Activated CD8-positive, alpha-beta T cell treated with anti-CD3 and anti-CD28 coated beads for 36 hours (primary cell): ENCODE results near the gene MMS19. TPM values are rescaled to one million over a fixed set of nuclear protein-coding genes. Genes with fewer than 3 reads are reported as not detected.
"Not testable (repeated sequence)": the region's sequence is repeated elsewhere in the genome, so short reads cannot be mapped to it uniquely, and the experiment has no call there.

Source experiments
- ATAC-seq: fragments of 200-7000 bp; cut with Tn5 transposase; one replicate; pipeline ENCODE4 v1.10.0; 2021; ENCODE audit warnings: mild to moderate bottlenecking, moderate library complexity
- CTCF ChIA-PET: fragments of 350-600 bp; sonication (Branson Sonifier 250); formaldehyde crosslinking; loops from one replicate; lab custom pipeline; 2021; ENCODE audit warnings: antibody characterized with exemption; lab: Charles Lee
- POLR2A ChIA-PET: fragments of 350-600 bp; sonication (Branson Sonifier 250); formaldehyde crosslinking; loops from one replicate; lab custom pipeline; 2021; ENCODE audit warnings: antibody characterized with exemption; lab: Charles Lee
- DNase-seq: peaks from one replicate; pipeline ENCODE4 v3.0.0-alpha.2; 2020
- H3K27ac Mint-ChIP-seq: one replicate; pipeline ENCODE4 v1.8.0; 2021; ENCODE audit warnings: mild to moderate bottlenecking, mixed read lengths
- H3K27me3 Mint-ChIP-seq: one replicate; pipeline ENCODE4 v1.8.0; 2021; ENCODE audit warnings: mixed read lengths
- H3K36me3 Mint-ChIP-seq: one replicate; pipeline ENCODE4 v1.8.0; 2021; ENCODE audit warnings: low read depth, mixed read lengths
- H3K4me1 Mint-ChIP-seq: one replicate; pipeline ENCODE4 v1.8.0; 2021; ENCODE audit warnings: low read depth, mixed read lengths
- H3K4me3 Mint-ChIP-seq: one replicate; pipeline ENCODE4 v1.8.0; 2021; ENCODE audit warnings: mild to moderate bottlenecking, moderate library complexity, mixed read lengths
- H3K9me3 Mint-ChIP-seq: one replicate; pipeline ENCODE4 v1.8.0; 2021; ENCODE audit warnings: mixed read lengths
- CTCF ChIP-seq: fragments of 200-600 bp; IDR thresholded peaks from one replicate; pipeline ENCODE4 v1.8.0; 2022; ENCODE audit warnings: antibody characterized with exemption, mild to moderate bottlenecking
- intact Hi-C: fragments of 100-400 bp; cut with micrococcal nuclease; formaldehyde crosslinking; loops from one replicate; pipeline ENCODE4 v1.10.0; 2022
- total RNA-seq, 2 experiments: library from RNA; stranded (reverse); gene quantifications; one replicate each; pipeline ENCODE4 v1.2.3, GENCODE V29; 2021

MMS19 gene
- total RNA-seq, 2 experiments from 2014 or later, result 107 to 108 TPM

GRCh38 chr10:97427571-97428179 lies 70.5 kb downstream of the MMS19 start:
- intact Hi-C loops, result loop anchor here (2.0 kb wide), 1 partner anchor 21 kb away; no protein-coding TSS in a partner anchor
- no peak for TF ChIP-seq CTCF
- H3K27ac Mint-ChIP-seq, result peak overlapping the region; percentile 99
- ATAC-seq (peak; percentile 11), DNase-seq (peak; percentile 58)
- ChIA-PET POLR2A (interaction anchor here (0.6 to 2.7 kb wide), 11 partner anchors 9 to 27 kb away, joined by 3 to 22 read pairs (median 6); partner anchors contain the start of gene RRP12), CTCF (interaction anchor here (1.3 to 3.2 kb wide), 6 partner anchors 14 to 26 kb away, joined by 4 to 17 read pairs (median 6); partner anchors contain the start of gene RRP12)
- peaks cover 66% of the 10 kb centered on the region for H3K36me3 Mint-ChIP-seq
- H3K4me1 Mint-ChIP-seq, result peaks cover 37% of the 10 kb centered on the region
- H3K27me3 Mint-ChIP-seq, result peaks cover 2% of the 10 kb centered on the region
- H3K4me3 Mint-ChIP-seq, result peak overlapping the region; percentile 96
- no peaks in the 10 kb centered on the region for H3K9me3 Mint-ChIP-seq

- no peak for TF ChIP-seq CTCF
- Mint-ChIP-seq H3K9me3 (no peaks in the 10 kb centered on the region), H3K27ac (peak overlapping the region; percentile 99), H3K4me3 (peak overlapping the region; percentile 96), H3K27me3 (peaks cover 2% of the 10 kb centered on the region), H3K4me1 (peaks cover 37% of the 10 kb centered on the region), H3K36me3 (peaks cover 64% of the 10 kb centered on the region)
- POLR2A ChIA-PET, result interaction anchor here (0.6 to 2.7 kb wide), 12 partner anchors 8 to 27 kb away, joined by 3 to 22 read pairs (median 5); partner anchors contain the start of gene RRP12
- intact Hi-C loops, result no loop called here
- CTCF ChIA-PET, result interaction anchor here (1.3 to 3.2 kb wide), 5 partner anchors 13 to 25 kb away, joined by 4 to 17 read pairs (median 7); partner anchors contain the start of gene RRP12
- DNase-seq (no peak), ATAC-seq (no peak)
Observed at GRCh38 chr10:97426776-97427570, 71.2 kb downstream of the MMS19 start.

GRCh38 chr10:97425964-97426775 lies 72.1 kb downstream of the MMS19 start, which contains the start of gene PGAM1:
TSS of gene PGAM1 (plus strand) at chr10:97426191. CDS start at chr10:97426308, 117 bp downstream.
- no peaks in the 10 kb centered on the region for H3K9me3 Mint-ChIP-seq
- peaks cover 43% of the 10 kb centered on the region for H3K4me1 Mint-ChIP-seq
- peaks cover 59% of the 10 kb centered on the region for H3K36me3 Mint-ChIP-seq
- ChIA-PET CTCF (interaction anchor here (3.2 to 4.3 kb wide), 2 partner anchors 12 to 16 kb away, joined by 17 to 108 read pairs; no protein-coding TSS in a partner anchor), POLR2A (interaction anchor here (0.8 to 6.9 kb wide), 6 partner anchors 12 to 25 kb away, joined by 3 to 79 read pairs (median 10); partner anchors contain the start of gene RRP12)
- DNase-seq (peak; percentile 93), ATAC-seq (peak; percentile 73)
- peak within 1 kb of the TSS; percentile 96 for H3K4me3 Mint-ChIP-seq
- H3K27me3 Mint-ChIP-seq, result peaks cover 2% of the 10 kb centered on the region
- peak; percentile 55 for TF ChIP-seq CTCF
- H3K27ac Mint-ChIP-seq, result peak within 1 kb of the TSS; percentile 99
- intact Hi-C loops, result no loop called here

- H3K4me1 Mint-ChIP-seq, result peaks cover 53% of the 10 kb centered on the region
- not testable (repeated sequence) for DNase-seq, ATAC-seq, H3K9me3 Mint-ChIP-seq, H3K27me3 Mint-ChIP-seq
- peaks cover 41% of the 10 kb centered on the region for H3K36me3 Mint-ChIP-seq
- peak overlapping the region; percentile 96 for H3K4me3 Mint-ChIP-seq
- ChIA-PET POLR2A (interaction anchor here (0.6 to 6.9 kb wide), 4 partner anchors 10 to 774 kb away, joined by 3 to 79 read pairs (median 6); no protein-coding TSS in a partner anchor), CTCF (interaction anchor here (0.7 to 5.8 kb wide), 3 partner anchors 14 to 22 kb away, joined by 3 to 108 read pairs (median 30); partner anchors contain the start of gene RRP12)
- intact Hi-C loops, result loop anchor here (1.0 kb wide), 1 partner anchor 8 kb away; no protein-coding TSS in a partner anchor
- peak overlapping the region; percentile 99 for H3K27ac Mint-ChIP-seq
Observed at GRCh38 chr10:97423757-97424098, 74.5 kb downstream of the MMS19 start.
